H1 (cell line): Measurements from ENCODE around the gene CXCL12. TPM values are rescaled to one million over a fixed set of nuclear protein-coding genes. Genes with fewer than 3 reads are reported as not detected.

Experiments used
- CTCF ChIA-PET: fragments of 300-600 bp; sonication (Branson Sonifier 250); formaldehyde crosslinking; loops from one replicate; lab custom pipeline; 2021; ENCODE audit not compliant: partially characterized antibody; lab: Charles Lee
- POLR2A ChIA-PET: fragments of 300-600 bp; sonication (Branson Sonifier 250); formaldehyde crosslinking; loops from one replicate; lab custom pipeline; 2021; ENCODE audit warnings: inconsistent platforms; ENCODE audit not compliant: partially characterized antibody; lab: Charles Lee
- DNase-seq, 2 experiments: peaks; one replicate each; pipeline versions ENCODE4 v3.0.0 to v3.0.0-alpha.2; 2010 to 2022; ENCODE audit warnings: low spot score in 2 of 2, low read depth in 1 of 2, mixed read lengths in 1 of 2
- FAIRE-seq: peaks from 2 replicates; lab custom pipeline; 2011; peaks lifted over from hg19 to GRCh38; lab: Jason Lieb, UNC
- H2AFZ ChIP-seq: 2 replicates; pipeline ENCODE4 v1.8.1; 2012; ENCODE audit warnings: low read length, inconsistent platforms
- H2AK5ac ChIP-seq: 2 replicates; pipeline ENCODE4 v1.6.1; 2013; ENCODE audit warnings: low read depth, low read length
- H2BK120ac ChIP-seq: replicated peaks from 2 replicates; pipeline ENCODE3; 2013; ENCODE audit warnings: low read depth, low read length, inconsistent platforms
- H2BK12ac ChIP-seq: 2 replicates; pipeline ENCODE4 v1.6.1; 2013; ENCODE audit warnings: low read depth, low read length
- H2BK15ac ChIP-seq: 2 replicates; pipeline ENCODE4 v1.6.1; 2013; ENCODE audit warnings: low read length
- H2BK20ac ChIP-seq: 2 replicates; pipeline ENCODE4 v1.6.1; 2013; ENCODE audit warnings: low read length
- H2BK5ac ChIP-seq: 2 replicates; pipeline ENCODE4 v1.6.1; 2013; ENCODE audit warnings: low read depth, low read length
- H3K14ac ChIP-seq: 2 replicates; pipeline ENCODE4 v1.6.1; 2013; ENCODE audit warnings: inconsistent platforms; ENCODE audit not compliant: insufficient read length
- H3K18ac ChIP-seq: 2 replicates; pipeline ENCODE4 v1.6.1; 2013; ENCODE audit warnings: low read length; ENCODE audit errors: extremely low read depth
- H3K23ac ChIP-seq: 2 replicates; pipeline ENCODE4 v1.6.1; 2013; ENCODE audit warnings: inconsistent platforms; ENCODE audit not compliant: insufficient read length
- H3K23me2 ChIP-seq: 2 replicates; pipeline ENCODE4 v1.6.1; 2013; ENCODE audit warnings: low read depth, low read length
- H3K27ac ChIP-seq: 2 replicates; pipeline ENCODE4 v1.6.1; 2011; ENCODE audit warnings: low read depth, low read length, inconsistent platforms
- H3K27me3 ChIP-seq, 4 experiments: replicated peaks in 1 of 4; 1 replicate in 1 of 4; 2 replicates in 3 of 4; pipeline versions ENCODE4 v1.6.1 to v1.8.1; 2011 to 2013; ENCODE audit warnings: low read length in 3 of 4, mild to moderate bottlenecking in 3 of 4, inconsistent platforms in 2 of 4, mixed read lengths in 2 of 4, moderate library complexity in 1 of 4; ENCODE audit not compliant: control insufficient read depth in 3 of 4, insufficient read depth in 3 of 4; ENCODE audit errors: extremely low read depth in 1 of 4
- H3K36me3 ChIP-seq, 4 experiments: 2 replicates each; pipeline versions ENCODE4 v1.6.1 to v1.8.1; 2011 to 2013; ENCODE audit warnings: mild to moderate bottlenecking in 4 of 4, low read length in 3 of 4, moderate library complexity in 2 of 4, control low read depth in 1 of 4, inconsistent platforms in 1 of 4; ENCODE audit not compliant: insufficient read depth in 4 of 4, control insufficient read depth in 2 of 4
- H3K4ac ChIP-seq: replicated peaks from 2 replicates; pipeline ENCODE3; 2013; ENCODE audit warnings: low read length, low read depth, mixed read lengths, inconsistent platforms; ENCODE audit not compliant: insufficient read length
- H3K4me1 ChIP-seq, 4 experiments: replicated peaks in 1 of 4; 1 replicate in 1 of 4; 2 replicates in 3 of 4; pipeline versions ENCODE4 v1.6.1 to v1.8.1; 2011 to 2013; ENCODE audit warnings: low read length in 3 of 4, inconsistent platforms in 2 of 4, mixed read lengths in 1 of 4; ENCODE audit not compliant: insufficient read depth in 4 of 4, control insufficient read depth in 3 of 4
- H3K4me2 ChIP-seq, 2 experiments: 2 replicates each; pipeline versions ENCODE4 v1.6.1 to v1.8.1; 2011 to 2013; ENCODE audit warnings: low read depth in 2 of 2, low read length in 2 of 2, control low read depth in 1 of 2, inconsistent platforms in 1 of 2, mild to moderate bottlenecking in 1 of 2; ENCODE audit not compliant: insufficient read depth in 1 of 2
- H3K4me3 ChIP-seq, 4 experiments: fragments of 200-600, 300-600 bp in 1 of 4; sonication (generic), shearing (Covaris generic), sonication (Bioruptor Twin) in 1 of 4; 2 replicates each; pipeline versions ENCODE4 v1.5.1 to v1.8.1; 2011 to 2016; ENCODE audit warnings: low read length in 4 of 4, low read depth in 3 of 4, control low read depth in 2 of 4, inconsistent platforms in 2 of 4, mild to moderate bottlenecking in 2 of 4, mixed read lengths in 1 of 4, moderate library complexity in 1 of 4; ENCODE audit not compliant: insufficient read depth in 2 of 4; ENCODE audit errors: extremely low read depth in 1 of 4
- H3K56ac ChIP-seq: replicated peaks from 2 replicates; pipeline ENCODE3; 2013; ENCODE audit warnings: low read depth, mild to moderate bottlenecking, mixed read lengths, low read length, inconsistent platforms; ENCODE audit not compliant: insufficient read length
- H3K79me1 ChIP-seq: 2 replicates; pipeline ENCODE4 v1.6.1; 2013; ENCODE audit warnings: low read depth, low read length, control low read depth
- H3K79me2 ChIP-seq, 2 experiments: 2 replicates each; pipeline versions ENCODE4 v1.6.1 to v1.8.1; 2012 to 2013; ENCODE audit warnings: low read length in 2 of 2, mild to moderate bottlenecking in 2 of 2, inconsistent platforms in 1 of 2; ENCODE audit not compliant: insufficient read depth in 2 of 2, control insufficient read depth in 1 of 2
- H3K9ac ChIP-seq, 4 experiments: replicated peaks in 1 of 4; 1 replicate in 1 of 4; 2 replicates in 3 of 4; pipeline versions ENCODE4 v1.6.1 to v1.8.1; 2011 to 2013; ENCODE audit warnings: low read depth in 3 of 4, low read length in 3 of 4, control low read depth in 2 of 4, mild to moderate bottlenecking in 2 of 4, moderate library complexity in 2 of 4, inconsistent platforms in 1 of 4; ENCODE audit errors: extremely low read depth in 1 of 4
- H3K9me3 ChIP-seq, 2 experiments: 2 replicates each; pipeline versions ENCODE4 v1.6.1 to v1.8.1; 2012 to 2013; ENCODE audit warnings: mild to moderate bottlenecking in 2 of 2, moderate library complexity in 2 of 2, control low read depth in 1 of 2, inconsistent platforms in 1 of 2, low read depth in 1 of 2, low read length in 1 of 2, mixed read lengths in 1 of 2; ENCODE audit not compliant: insufficient read depth in 2 of 2
- H4K20me1 ChIP-seq, 2 experiments: replicated peaks in 1 of 2; 2 replicates each; pipeline versions ENCODE3 to v1.8.1; 2011 to 2013; ENCODE audit warnings: inconsistent platforms in 2 of 2, low read length in 2 of 2, mild to moderate bottlenecking in 1 of 2; ENCODE audit not compliant: insufficient read depth in 2 of 2, control insufficient read depth in 1 of 2
- H4K5ac ChIP-seq: 2 replicates; pipeline ENCODE4 v1.6.1; 2013; ENCODE audit warnings: low read length, low read depth, mixed read lengths, inconsistent platforms; ENCODE audit not compliant: insufficient read length
- H4K8ac ChIP-seq: 2 replicates; pipeline ENCODE4 v1.8.0; 2013; ENCODE audit warnings: mild to moderate bottlenecking, moderate library complexity, low read length, inconsistent platforms; ENCODE audit not compliant: insufficient read depth; ENCODE audit errors: extremely low read depth
- H4K91ac ChIP-seq: replicated peaks from 2 replicates; pipeline ENCODE3; 2013; ENCODE audit warnings: low read length, mixed read lengths, inconsistent platforms; ENCODE audit not compliant: insufficient read length
- CREB1 ChIP-seq: IDR thresholded peaks from 2 replicates; pipeline ENCODE4 v1.6.1; 2012; ENCODE audit warnings: inconsistent platforms
- EZH2 ChIP-seq: fragments of 200-600 bp; sonication (generic); IDR thresholded peaks from 2 replicates; pipeline ENCODE4 v1.7.1; 2012; ENCODE audit warnings: low read depth, mild to moderate bottlenecking, moderate library complexity, low read length, inconsistent platforms; ENCODE audit not compliant: severe bottlenecking
- WGBS, 2 experiments: shearing (Covaris generic) in 1 of 2; methylation state at CpG; one replicate each; pipeline versions ENCODE4 v1.1.6 to v1.1.7; 2013 to 2015; ENCODE audit warnings: low lambda C conversion rate in 2 of 2, mixed read lengths in 2 of 2, inconsistent platforms in 1 of 2, low coverage in 1 of 2, missing lambda C conversion rate in 1 of 2; ENCODE audit not compliant: insufficient replicate concordance in 2 of 2, insufficient coverage in 1 of 2, insufficient read length in 1 of 2; ENCODE audit errors: extremely low coverage in 1 of 2, missing lambda C conversion rate in 1 of 2; 5-methylcytosine and 5-hydroxymethylcytosine counted together
- polyA plus RNA-seq, 7 experiments: library from polyadenylated mRNA; depleted of rRNA in 3 of 7; stranded (reverse) in 5 of 7; unstranded in 2 of 7; fragments of >200 nt in 5 of 7; fragments of 200-250 nt in 2 of 7; gene quantifications; 1 replicate in 5 of 7; 2 replicates in 1 of 7; 4 replicates in 1 of 7; pipeline versions ENCODE4 v1.2.1 to v1.2.3, GENCODE V29; 2011 to 2013; ENCODE audit warnings: missing spikeins in 2 of 7, mixed read lengths in 2 of 7
- total RNA-seq: library from RNA; stranded (reverse); fragmentation: NEBNext Ultra II Directional; extraction: Animal tissue kit (Norgen Biotek cat#: 25700); gene quantifications from 2 replicates; pipeline ENCODE4 v1.2.1, GENCODE V29; 2021

CXCL12 gene
- total and polyA plus RNA-seq, 2 of the 8 experiments (the other 6 are each of a cell fraction or from before 2014, with no cell fraction given): 51.4 to 53.8 TPM

DNA sequence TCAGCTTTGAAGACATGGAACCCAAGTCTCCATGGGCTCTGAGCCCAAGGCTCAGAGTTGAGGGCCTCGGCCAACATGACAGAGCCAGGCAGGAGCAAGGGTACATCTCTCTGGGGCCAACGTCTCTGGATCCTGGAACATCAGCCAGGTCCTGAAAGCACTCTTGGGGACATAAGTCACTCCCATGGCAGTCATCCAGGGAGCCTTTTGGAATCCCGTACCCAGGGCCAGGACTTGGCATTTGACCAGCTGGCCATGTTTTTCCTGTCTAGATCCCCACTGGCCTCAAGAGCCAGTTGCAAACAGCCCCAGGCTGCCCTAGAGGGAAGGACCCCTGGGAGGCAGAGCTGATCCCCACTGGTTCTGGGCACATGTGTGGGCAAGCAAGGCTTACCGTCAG is 4.3 kb upstream of the CXCL12 start:
- TF ChIP-seq CREB1 (no peak), EZH2 (no peak)
- no peak overlapping the region for H2AK5ac ChIP-seq
- no peak overlapping the region for H4K5ac ChIP-seq
- peaks cover 0 to 6% of the 10 kb centered on the region in 2 experiments; a peak in 1 of 4 replicates for H3K79me2 ChIP-seq
- peak overlapping the region; percentile 17 for H4K91ac ChIP-seq
- H3K79me1 ChIP-seq: no peaks in the 10 kb centered on the region
- no peak overlapping the region for H3K9ac ChIP-seq
- no peak overlapping the region for H2AFZ ChIP-seq
- no peak overlapping the region for H3K23ac ChIP-seq
- ChIA-PET POLR2A (interaction anchor here (1.5 kb wide), 1 partner anchor 13 kb away, joined by 3 read pairs; no protein-coding TSS in a partner anchor), CTCF (interaction anchor here (0.5 to 2.9 kb wide), 7 partner anchors 10 to 464 kb away, joined by 3 to 9 read pairs (median 3); no protein-coding TSS in a partner anchor)
- H3K27ac ChIP-seq: no peak overlapping the region
- WGBS, 2 experiments: 84% methylated on average over 4 of the region's 4 CpGs; no CpG with 5 or more reads in 1 of the 2 experiments
- H3K56ac ChIP-seq: no peak overlapping the region
- H4K8ac ChIP-seq: no peak overlapping the region; the same call in 1 of the 2 replicates
- no peak overlapping the region for H3K14ac ChIP-seq
- peaks cover 0 to 8% of the 10 kb centered on the region in 2 experiments for H4K20me1 ChIP-seq
- peak overlapping the region; percentile 10; the same call in 1 of the 2 replicates for H2BK20ac ChIP-seq
- H2BK15ac ChIP-seq: peak overlapping the region; percentile 74; the same call in 1 of the 2 replicates
- H3K18ac ChIP-seq: no peak overlapping the region
- H2BK12ac ChIP-seq: 0 out of 2 replicates have a peak overlapping the region, but pooled peaks have one; percentile 43
- no peak overlapping the region for H3K4me3 ChIP-seq
- no peak overlapping the region for H3K4me2 ChIP-seq
- FAIRE-seq (no peak), DNase-seq (no peak)
- peaks cover 0 to 17% (median 7%) of the 10 kb centered on the region in 4 experiments; a peak in 5 of 7 replicates for H3K4me1 ChIP-seq
- H2BK5ac ChIP-seq: peak overlapping the region; percentile 56; the same call in 1 of the 2 replicates
- no peaks in the 10 kb centered on the region; a peak in 1 of 4 replicates for H3K9me3 ChIP-seq
- H2BK120ac ChIP-seq: no peak overlapping the region
- H3K4ac ChIP-seq: no peak overlapping the region
- no peaks in the 10 kb centered on the region for H3K36me3 ChIP-seq
- H3K23me2 ChIP-seq: peaks cover 23% of the 10 kb centered on the region; the same call in 1 of the 2 replicates
- peaks cover 2 to 23% (median 19%) of the 10 kb centered on the region in 4 experiments for H3K27me3 ChIP-seq
